HUES48 (cell line): ENCODE data around the gene NAA80.

Experiments used
- H3K27ac ChIP-seq: one replicate; pipeline ENCODE4 v1.7.0; 2013; ENCODE audit warnings: low read depth, low read length, inconsistent platforms
- H3K27me3 ChIP-seq: 2 replicates; pipeline ENCODE4 v1.6.1; 2013; ENCODE audit warnings: mild to moderate bottlenecking, low read length; ENCODE audit not compliant: control insufficient read depth, insufficient read depth
- H3K36me3 ChIP-seq: 2 replicates; pipeline ENCODE4 v1.6.1; 2013; ENCODE audit warnings: low read length; ENCODE audit not compliant: control insufficient read depth, insufficient read depth
- H3K4me1 ChIP-seq: 2 replicates; pipeline ENCODE4 v1.6.1; 2013; ENCODE audit warnings: mild to moderate bottlenecking, low read length; ENCODE audit not compliant: control insufficient read depth, insufficient read depth
- H3K4me3 ChIP-seq: 2 replicates; pipeline ENCODE4 v1.5.1; 2013; ENCODE audit warnings: mild to moderate bottlenecking, low read depth, low read length
- H3K9ac ChIP-seq: 2 replicates; pipeline ENCODE4 v1.6.1; 2013; ENCODE audit warnings: mild to moderate bottlenecking, low read depth, low read length, moderate library complexity
- H3K9me3 ChIP-seq: 2 replicates; pipeline ENCODE4 v1.6.1; 2013; ENCODE audit warnings: low read length; ENCODE audit not compliant: control insufficient read depth, insufficient read depth

NAA80 gene

GRCh38 chr3:50303013-50303815 lies 4.0 kb upstream of the NAA80 start, which contains the start of gene HYAL1:
Gene HYAL1, minus strand, starts transcription at chr3:50303574. Its CDS starts 618 bp downstream, at chr3:50302956.
- no peaks in the 10 kb centered on the region for H3K36me3 ChIP-seq
- H3K27ac ChIP-seq, result peak within 1 kb of the TSS; percentile 21
- no peak within 1 kb of the TSS for H3K4me3 ChIP-seq
- no peak within 1 kb of the TSS for H3K9ac ChIP-seq
- peaks cover 9% of the 10 kb centered on the region for H3K9me3 ChIP-seq
- peaks cover 5% of the 10 kb centered on the region; the same call in 1 of the 2 replicates for H3K4me1 ChIP-seq
- H3K27me3 ChIP-seq, result no peaks in the 10 kb centered on the region

GRCh38 chr3:50302095-50303012 lies 3.1 kb upstream of the NAA80 start:
- no peaks in the 10 kb centered on the region for H3K27me3 ChIP-seq
- H3K4me1 ChIP-seq, result peaks cover 5% of the 10 kb centered on the region; the same call in 1 of the 2 replicates
- peaks cover 6% of the 10 kb centered on the region for H3K9me3 ChIP-seq
- no peak overlapping the region for H3K9ac ChIP-seq
- H3K36me3 ChIP-seq, result no peaks in the 10 kb centered on the region
- no peak overlapping the region for H3K4me3 ChIP-seq
- H3K27ac ChIP-seq, result no peak overlapping the region

GRCh38 chr3:50300681-50301254 lies 1.6 kb upstream of the NAA80 start:
- peaks cover 5% of the 10 kb centered on the region; the same call in 1 of the 2 replicates for H3K4me1 ChIP-seq
- H3K9ac ChIP-seq, result no peak overlapping the region
- H3K27ac ChIP-seq, result no peak overlapping the region
- H3K27me3 ChIP-seq, result no peaks in the 10 kb centered on the region
- H3K9me3 ChIP-seq, result no peaks in the 10 kb centered on the region
- H3K4me3 ChIP-seq, result no peak overlapping the region
- H3K36me3 ChIP-seq, result no peaks in the 10 kb centered on the region

- Histone ChIP-seq H3K4me1 (peaks cover 5% of the 10 kb centered on the region; the same call in 1 of the 2 replicates), H3K9ac (peak overlapping the region; percentile 14; the same call in 1 of the 2 replicates), H3K4me3 (peak overlapping the region; percentile 55), H3K27me3 (no peaks in the 10 kb centered on the region), H3K27ac (peak overlapping the region; percentile 63), H3K9me3 (no peaks in the 10 kb centered on the region), H3K36me3 (no peaks in the 10 kb centered on the region)
Observed at GRCh38 chr3:50299929-50300680, 900 bp upstream of the NAA80 start.

GRCh38 chr3:50299638-50299928 lies 378 bp upstream of the NAA80 start:
- no peaks in the 10 kb centered on the region for H3K9me3 ChIP-seq
- peak overlapping the region; percentile 14; the same call in 1 of the 2 replicates for H3K9ac ChIP-seq
- H3K27me3 ChIP-seq, result no peaks in the 10 kb centered on the region
- peak overlapping the region; percentile 55 for H3K4me3 ChIP-seq
- H3K27ac ChIP-seq, result peak overlapping the region; percentile 63
- H3K36me3 ChIP-seq, result no peaks in the 10 kb centered on the region
- peaks cover 5% of the 10 kb centered on the region; the same call in 1 of the 2 replicates for H3K4me1 ChIP-seq

- Histone ChIP-seq H3K27ac (no peak overlapping the region), H3K36me3 (no peaks in the 10 kb centered on the region), H3K27me3 (no peaks in the 10 kb centered on the region), H3K4me1 (peaks cover 5% of the 10 kb centered on the region; the same call in 1 of the 2 replicates), H3K9me3 (no peaks in the 10 kb centered on the region), H3K9ac (no peak overlapping the region), H3K4me3 (peak overlapping the region; percentile 100)
Observed at GRCh38 chr3:50297896-50298725, 1.1 kb downstream of the NAA80 start.

- Histone ChIP-seq H3K4me1 (peaks cover 7% of the 10 kb centered on the region; the same call in 1 of the 2 replicates), H3K27me3 (no peaks in the 10 kb centered on the region), H3K9me3 (no peaks in the 10 kb centered on the region), H3K27ac (no peak overlapping the region), H3K36me3 (no peaks in the 10 kb centered on the region), H3K9ac (no peak overlapping the region), H3K4me3 (no peak overlapping the region)
Observed at GRCh38 chr3:50297384-50297775, 1.8 kb downstream of the NAA80 start.

- H3K27ac ChIP-seq, result no peak overlapping the region
- no peak overlapping the region for H3K4me3 ChIP-seq
- no peaks in the 10 kb centered on the region for H3K9me3 ChIP-seq
- H3K36me3 ChIP-seq, result no peaks in the 10 kb centered on the region
- H3K4me1 ChIP-seq, result peaks cover 7% of the 10 kb centered on the region; the same call in 1 of the 2 replicates
- H3K9ac ChIP-seq, result no peak overlapping the region
- H3K27me3 ChIP-seq, result no peaks in the 10 kb centered on the region
Observed at GRCh38 chr3:50296721-50297383, 2.4 kb downstream of the NAA80 start.

- H3K9ac ChIP-seq, result no peak overlapping the region
- no peaks in the 10 kb centered on the region for H3K36me3 ChIP-seq
- H3K27ac ChIP-seq, result no peak overlapping the region
- no peaks in the 10 kb centered on the region for H3K27me3 ChIP-seq
- H3K9me3 ChIP-seq, result no peaks in the 10 kb centered on the region
- H3K4me3 ChIP-seq, result no peak overlapping the region
- H3K4me1 ChIP-seq, result peaks cover 12% of the 10 kb centered on the region
Observed at GRCh38 chr3:50295553-50296431, 3.4 kb downstream of the NAA80 start.
